GM10266 (cell line): ENCODE measurements around the gene PRPS1L1.

ENCODE experiments used
- DNase-seq: peaks from one replicate; pipeline ENCODE4 v3.0.0; 2012; ENCODE audit errors: extremely low spot score
- TF ChIP-seq, protein P1 (sequence below): IDR thresholded peaks from 2 replicates; pipeline ENCODE4 v1.5.1; 2012; ENCODE audit warnings: mild to moderate bottlenecking, low read depth; ENCODE audit not compliant: control insufficient read depth, insufficient read depth; ENCODE audit errors: missing control alignments

PRPS1L1 gene

DNA sequence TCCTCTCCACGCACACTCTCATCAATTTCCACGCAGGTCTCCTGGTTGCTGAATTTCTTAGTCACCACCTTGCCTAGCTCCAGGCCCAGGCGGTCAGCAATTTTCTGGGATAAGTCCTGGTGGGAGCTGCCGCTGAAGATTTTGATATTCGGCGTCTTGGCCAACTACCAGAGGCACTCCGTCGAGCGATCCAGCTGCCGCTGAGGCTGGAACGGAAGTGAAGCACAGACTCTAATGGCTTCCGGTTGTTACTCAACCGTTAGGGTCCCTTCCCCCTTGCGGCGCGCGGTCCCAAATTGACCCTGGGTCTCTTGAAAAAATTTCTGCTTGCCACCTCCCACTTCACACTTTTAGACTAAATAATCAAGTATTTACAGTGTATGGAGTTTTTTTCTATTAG, at the start of gene PRPS1L1:
Gene PRPS1L1, minus strand, starts transcription at position 219 of the 400 bp plus-strand sequence.
- TF ChIP-seq, protein P1, sequence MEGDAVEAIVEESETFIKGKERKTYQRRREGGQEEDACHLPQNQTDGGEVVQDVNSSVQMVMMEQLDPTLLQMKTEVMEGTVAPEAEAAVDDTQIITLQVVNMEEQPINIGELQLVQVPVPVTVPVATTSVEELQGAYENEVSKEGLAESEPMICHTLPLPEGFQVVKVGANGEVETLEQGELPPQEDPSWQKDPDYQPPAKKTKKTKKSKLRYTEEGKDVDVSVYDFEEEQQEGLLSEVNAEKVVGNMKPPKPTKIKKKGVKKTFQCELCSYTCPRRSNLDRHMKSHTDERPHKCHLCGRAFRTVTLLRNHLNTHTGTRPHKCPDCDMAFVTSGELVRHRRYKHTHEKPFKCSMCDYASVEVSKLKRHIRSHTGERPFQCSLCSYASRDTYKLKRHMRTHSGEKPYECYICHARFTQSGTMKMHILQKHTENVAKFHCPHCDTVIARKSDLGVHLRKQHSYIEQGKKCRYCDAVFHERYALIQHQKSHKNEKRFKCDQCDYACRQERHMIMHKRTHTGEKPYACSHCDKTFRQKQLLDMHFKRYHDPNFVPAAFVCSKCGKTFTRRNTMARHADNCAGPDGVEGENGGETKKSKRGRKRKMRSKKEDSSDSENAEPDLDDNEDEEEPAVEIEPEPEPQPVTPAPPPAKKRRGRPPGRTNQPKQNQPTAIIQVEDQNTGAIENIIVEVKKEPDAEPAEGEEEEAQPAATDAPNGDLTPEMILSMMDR: no peak
- DNase-seq: no peak

GRCh38 chr7:18076461-18076860, 48.8 kb upstream of the PRPS1L1 start:
- no peak for DNase-seq
- TF ChIP-seq, protein P1: no peak

GRCh38 chr7:18068745-18069144, 41.1 kb upstream of the PRPS1L1 start:
- DNase-seq: no peak
- TF ChIP-seq, protein P1: no peak

- TF ChIP-seq, protein P1: peak; percentile 55
- no peak for DNase-seq
These were observed 36.7 kb upstream of the PRPS1L1 start for GRCh38 chr7:18064242-18064838.

DNA sequence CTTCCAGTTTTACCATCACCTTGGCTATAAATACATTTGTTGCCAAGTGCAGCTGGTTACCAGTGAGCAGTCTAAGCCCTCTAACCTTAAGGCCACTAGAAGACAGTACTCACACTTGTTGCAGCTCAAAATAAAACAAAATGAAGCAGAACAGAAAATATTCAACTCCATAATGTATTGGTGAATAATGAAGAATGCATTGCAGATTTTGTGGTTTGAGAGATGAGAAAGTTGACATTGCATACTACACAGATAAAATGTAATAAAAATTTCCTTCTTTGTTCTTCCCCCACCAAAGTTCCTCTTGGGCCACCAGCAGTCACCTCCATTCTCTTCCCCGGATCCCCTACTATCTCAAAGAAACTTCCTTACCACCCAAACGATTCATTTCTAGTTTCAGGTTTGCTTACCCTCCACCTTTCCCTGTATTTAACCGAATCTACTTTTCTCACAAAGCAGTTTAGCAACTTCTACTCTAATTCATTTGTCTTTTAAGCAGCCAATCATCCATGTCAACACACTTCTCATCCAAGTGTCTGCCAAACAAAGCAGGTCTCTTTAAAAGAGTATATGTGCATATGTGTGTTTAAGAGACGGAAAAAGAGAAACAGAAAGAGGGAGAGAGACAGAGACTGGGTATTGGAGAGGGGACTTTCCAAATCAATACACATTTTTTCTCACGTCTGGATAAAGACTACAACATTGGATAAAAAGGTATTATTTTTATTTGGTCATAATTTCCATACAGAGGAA, 35.7 kb upstream of the PRPS1L1 start:
- TF ChIP-seq, protein P1: no peak
- DNase-seq: no peak

GRCh38 chr7:18059171-18059570, 31.5 kb upstream of the PRPS1L1 start:
- TF ChIP-seq, protein P1: no peak
- DNase-seq: no peak

GRCh38 chr7:18053941-18054340, 26.3 kb upstream of the PRPS1L1 start:
- no peak for DNase-seq
- TF ChIP-seq, protein P1: no peak
